CD4-positive, alpha-beta T cell treated with Interleukin-4 for 1 hour (primary cell): Measurements from ENCODE around the gene ABHD16B.

Experiments used
- DNase-seq, 2 donors: peaks; one replicate each; pipeline ENCODE4 v3.0.0-alpha.2; 2020 to 2022

The ABHD16B gene

GRCh38 chr20:63881451-63882226, 20.3 kb downstream of the ABHD16B start:
- no peak for DNase-seq

GRCh38 chr20:63882257-63883200, 21.2 kb downstream of the ABHD16B start:
- no peak for DNase-seq

GRCh38 chr20:63883201-63883593, 21.9 kb downstream of the ABHD16B start:
- no peak for DNase-seq

GRCh38 chr20:63884506-63885263, 23.4 kb downstream of the ABHD16B start:
- no peak for DNase-seq

GRCh38 chr20:63885264-63886053, 24.2 kb downstream of the ABHD16B start:
- no peak for DNase-seq

GRCh38 chr20:63886054-63886419, 24.7 kb downstream of the ABHD16B start:
- no peak for DNase-seq

- DNase-seq: no peak
Observed at GRCh38 chr20:63886921-63887320, 25.6 kb downstream of the ABHD16B start.

- DNase-seq: peak in 1 of 2 donors; percentile 19
Observed at GRCh38 chr20:63889241-63890200, 28.2 kb downstream of the ABHD16B start.

GRCh38 chr20:63890201-63890576, 28.9 kb downstream of the ABHD16B start:
- DNase-seq: no peak

GRCh38 chr20:63890616-63891015, 29.3 kb downstream of the ABHD16B start:
- DNase-seq: no peak

- DNase-seq: no peak
Observed at GRCh38 chr20:63891061-63892002, 30.0 kb downstream of the ABHD16B start.

- no peak for DNase-seq
Observed at GRCh38 chr20:63892402-63892801, 31.1 kb downstream of the ABHD16B start.

- no peak for DNase-seq
Observed at GRCh38 chr20:63893999-63894357, 32.7 kb downstream of the ABHD16B start.

GRCh38 chr20:63894358-63895201, 33.3 kb downstream of the ABHD16B start, which contains the start of gene DNAJC5:
Gene DNAJC5, plus strand, starts transcription at chr20:63895126. Its CDS starts 33,220 bp downstream, at chr20:63928346.
- peak; percentile 97 for DNase-seq

- DNase-seq: no peak
Observed at GRCh38 chr20:63895202-63895951, 34.1 kb downstream of the ABHD16B start.

GRCh38 chr20:63895952-63896263, 34.6 kb downstream of the ABHD16B start:
- DNase-seq: peak in 1 of 2 donors; percentile 66

GRCh38 chr20:63896264-63897105, 35.2 kb downstream of the ABHD16B start:
- peak; percentile 27 to 52 for DNase-seq
